Measurements from ENCODE around the gene MYOG. TPM values are rescaled to one million over a fixed set of nuclear protein-coding genes. Genes with fewer than 3 reads are reported as not detected.

MYOG gene
- total RNA-seq, 1 experiment from 2014 or later, result not detected

DNA sequence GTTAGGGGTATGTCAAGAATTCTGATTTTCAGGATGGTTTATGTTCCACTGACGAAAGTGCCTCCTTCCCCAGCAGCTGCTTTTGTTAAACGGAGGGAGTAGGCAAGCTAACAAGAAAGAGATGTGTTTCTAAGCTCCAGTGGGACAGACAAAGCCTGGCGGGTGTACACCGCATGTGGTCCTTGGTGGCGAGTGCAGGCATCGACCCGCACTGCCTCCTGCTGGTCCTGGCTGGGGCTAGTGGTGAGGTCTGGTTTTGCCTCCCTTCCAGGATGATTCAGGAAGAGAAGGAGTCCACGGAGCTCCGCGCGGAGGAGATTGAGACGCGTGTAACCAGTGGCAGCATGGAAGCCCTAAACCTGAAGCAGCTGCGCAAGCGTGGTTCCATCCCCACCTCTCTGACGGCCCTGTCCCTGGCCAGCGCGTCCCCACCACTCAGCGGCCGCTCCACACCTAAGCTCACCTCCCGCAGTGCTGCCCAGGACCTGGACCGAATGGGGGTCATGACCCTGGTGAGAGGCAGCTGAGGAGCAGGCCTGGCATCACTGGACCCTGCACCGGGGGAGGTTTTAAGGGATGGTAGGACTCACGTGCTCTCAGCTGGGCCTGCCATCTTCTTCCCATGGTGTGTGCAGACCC is 30.5 kb downstream of the MYOG start:
- no peaks in the 10 kb centered on the region for H3K9me3 Mint-ChIP-seq
- Histone ChIP-seq H2BK120ac (ENCODE audit: low read depth, low read length, poor library complexity, severe bottlenecking) (no peak overlapping the region), H3K14ac (ENCODE audit: insufficient read depth, low read length) (no peak overlapping the region), H3K4me2 (ENCODE audit: insufficient read depth, insufficient read length, low read length) (no peak overlapping the region), H4K5ac (ENCODE audit: insufficient read length, low read depth, low read length) (no peak overlapping the region), H3K23me2 (ENCODE audit: insufficient read length, low read depth, low read length, poor library complexity, severe bottlenecking) (no peaks in the 10 kb centered on the region), H2BK20ac (ENCODE audit: low read depth, low read length, poor library complexity, severe bottlenecking) (no peak overlapping the region), H3K79me1 (ENCODE audit: insufficient read depth, low read depth, low read length, poor library complexity, severe bottlenecking) (no peaks in the 10 kb centered on the region), H3K18ac (ENCODE audit: insufficient read length, low read depth, low read length) (no peak overlapping the region), H4K8ac (replicated peaks; ENCODE audit: insufficient read length, low read depth, low read length) (no peak overlapping the region), H4K91ac (ENCODE audit: insufficient read length, low read depth, low read length) (no peak overlapping the region), H4K20me1 (ENCODE audit: control insufficient read depth, insufficient read depth, insufficient read length) (no peaks in the 10 kb centered on the region), H3K79me2 (ENCODE audit: insufficient read depth, low read length) (no peaks in the 10 kb centered on the region), H3K9ac (ENCODE audit: extremely low read depth, insufficient read length, low read length) (no peak overlapping the region), H3K9me3 (ENCODE audit: control insufficient read depth, low read depth, low read length) (no peaks in the 10 kb centered on the region), H3T11ph (ENCODE audit: low read length) (no peak overlapping the region), H2AK5ac (ENCODE audit: insufficient read length, low read length) (no peak overlapping the region), H3K23ac (ENCODE audit: insufficient read length, low read depth, low read length) (no peak overlapping the region), H3K4ac (ENCODE audit: low read depth, low read length) (no peak overlapping the region), H3K27me3 (ENCODE audit: insufficient read depth, low read length) (no peaks in the 10 kb centered on the region), H3K27ac (ENCODE audit: insufficient read length, low read depth, low read length) (no peak overlapping the region), H3K4me1 (ENCODE audit: insufficient read depth, low read length) (peaks cover 4% of the 10 kb centered on the region; the same call in 1 of the 2 replicates), H2AFZ (ENCODE audit: low read length) (no peak overlapping the region), H3K56ac (ENCODE audit: insufficient read length, low read depth, low read length) (no peak overlapping the region), H2BK5ac (ENCODE audit: insufficient read length, low read length) (no peak overlapping the region), H2BK15ac (ENCODE audit: low read depth, low read length) (no peak overlapping the region), H2BK12ac (ENCODE audit: insufficient read length, low read depth, low read length) (no peak overlapping the region)
- no peaks in the 10 kb centered on the region; the same call in 1 of the 2 replicates for H3K27me3 Mint-ChIP-seq (ENCODE audit: low read depth)
- no CpG with 5 or more reads among the region's 24 CpGs for WGBS (ENCODE audit: extremely low coverage, insufficient read length, low lambda C conversion rate)
- peaks cover 5 to 35% (median 12%) of the 10 kb centered on the region in 3 experiments; a peak in 4 of 7 replicates for H3K36me3 Mint-ChIP-seq (ENCODE audit: insufficient read depth in 1 of 3, low read depth in 3 of 3)
- TF ChIP-seq, protein P1, sequence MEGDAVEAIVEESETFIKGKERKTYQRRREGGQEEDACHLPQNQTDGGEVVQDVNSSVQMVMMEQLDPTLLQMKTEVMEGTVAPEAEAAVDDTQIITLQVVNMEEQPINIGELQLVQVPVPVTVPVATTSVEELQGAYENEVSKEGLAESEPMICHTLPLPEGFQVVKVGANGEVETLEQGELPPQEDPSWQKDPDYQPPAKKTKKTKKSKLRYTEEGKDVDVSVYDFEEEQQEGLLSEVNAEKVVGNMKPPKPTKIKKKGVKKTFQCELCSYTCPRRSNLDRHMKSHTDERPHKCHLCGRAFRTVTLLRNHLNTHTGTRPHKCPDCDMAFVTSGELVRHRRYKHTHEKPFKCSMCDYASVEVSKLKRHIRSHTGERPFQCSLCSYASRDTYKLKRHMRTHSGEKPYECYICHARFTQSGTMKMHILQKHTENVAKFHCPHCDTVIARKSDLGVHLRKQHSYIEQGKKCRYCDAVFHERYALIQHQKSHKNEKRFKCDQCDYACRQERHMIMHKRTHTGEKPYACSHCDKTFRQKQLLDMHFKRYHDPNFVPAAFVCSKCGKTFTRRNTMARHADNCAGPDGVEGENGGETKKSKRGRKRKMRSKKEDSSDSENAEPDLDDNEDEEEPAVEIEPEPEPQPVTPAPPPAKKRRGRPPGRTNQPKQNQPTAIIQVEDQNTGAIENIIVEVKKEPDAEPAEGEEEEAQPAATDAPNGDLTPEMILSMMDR (conservative IDR thresholded peaks at IDR 0.05), result peak; percentile 66
- DNase-seq, result peak; percentile 78
- H3K27ac Mint-ChIP-seq, result peak overlapping the region in 1 of 3 experiments; percentile 15; a peak in 1 of 7 replicates
- peaks cover 39 to 50% of the 10 kb centered on the region in 2 experiments for H3K4me1 Mint-ChIP-seq
- no peak overlapping the region for H3K4me3 Mint-ChIP-seq
